Measurements from ENCODE around the gene PIERCE2.
"Not testable (repeated sequence)": the region's sequence is repeated elsewhere in the genome, so short reads cannot be mapped to it uniquely, and the experiment has no call there.

Gene PIERCE2

DNA sequence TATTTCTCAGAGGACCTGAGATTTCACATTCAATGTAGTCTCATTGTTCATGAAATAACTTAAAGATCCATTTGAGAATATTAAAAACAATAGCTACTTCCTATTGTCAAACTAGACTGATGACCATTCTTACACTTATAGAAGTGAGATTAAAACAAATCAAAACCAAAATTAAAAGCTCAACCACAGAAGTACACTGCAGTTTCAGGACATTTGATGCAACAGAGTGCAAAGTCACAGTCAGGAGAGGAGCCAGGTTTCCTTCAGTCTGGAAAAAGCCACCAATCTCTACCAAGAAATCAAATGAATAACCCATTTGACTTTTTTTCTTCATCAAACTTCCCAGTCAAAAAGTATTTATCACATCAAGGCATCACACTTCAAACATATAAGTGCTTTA is 5.6 kb upstream of the PIERCE2 start:
- no peak for DNase-seq (ENCODE audit: low spot score)
- TF ChIP-seq CTCF (IDR thresholded peaks at IDR 0.05; ENCODE audit: extremely low read depth, missing control alignments) = no peak

DNA sequence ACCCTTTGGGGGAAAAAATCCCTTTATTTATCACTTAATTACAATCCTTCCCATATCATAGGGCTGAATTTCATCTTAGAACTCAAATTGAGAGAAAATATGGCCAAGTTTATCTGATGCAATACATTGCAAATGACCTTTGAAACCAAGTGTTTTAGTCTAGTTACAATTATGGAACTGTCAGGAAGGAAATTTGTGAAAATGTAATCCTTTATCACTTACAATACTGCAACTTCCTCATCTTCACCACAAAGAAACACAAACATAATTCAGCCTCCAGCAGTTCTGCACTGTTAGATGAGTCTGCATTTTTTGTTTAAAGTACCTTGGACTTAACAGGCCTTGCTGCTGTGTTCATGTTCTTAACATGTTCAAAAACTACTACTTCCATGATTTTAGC is 4.8 kb upstream of the PIERCE2 start:
- TF ChIP-seq CTCF (IDR thresholded peaks at IDR 0.05; ENCODE audit: extremely low read depth, missing control alignments) = no peak
- DNase-seq (ENCODE audit: low spot score) = peak; percentile 35

DNA sequence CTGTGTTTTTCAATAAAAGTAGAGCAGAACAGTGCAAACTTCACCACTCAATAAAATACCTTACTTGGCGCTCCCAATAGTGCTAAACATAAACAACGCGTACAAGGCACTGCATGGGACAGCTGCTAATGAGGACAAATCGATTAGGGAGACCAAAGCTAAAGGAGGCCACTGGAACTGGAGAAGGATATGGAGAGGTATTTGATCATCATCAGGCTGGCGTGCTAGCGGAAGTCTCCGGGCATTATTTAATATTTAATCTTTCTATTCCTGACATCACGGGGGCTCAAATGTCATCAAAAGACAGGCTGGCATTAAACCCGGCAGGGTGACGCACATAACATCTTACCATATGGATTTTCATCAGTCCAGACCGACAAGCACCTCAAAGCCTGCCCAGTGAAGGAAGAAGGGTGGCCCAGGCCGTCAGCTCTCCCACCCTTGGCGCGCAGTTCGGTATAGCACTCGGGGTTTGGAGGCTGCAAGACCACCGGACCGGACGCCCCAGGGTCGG is 740 bp upstream of the PIERCE2 start:
- peak; percentile 17 for DNase-seq (ENCODE audit: low spot score)
- TF ChIP-seq CTCF (IDR thresholded peaks at IDR 0.05; ENCODE audit: extremely low read depth, missing control alignments) = no peak

- DNase-seq (ENCODE audit: low spot score) = not testable (repeated sequence)
Measured at GRCh38 chr15:55408976-55409375, 681 bp downstream of the PIERCE2 start.

DNA sequence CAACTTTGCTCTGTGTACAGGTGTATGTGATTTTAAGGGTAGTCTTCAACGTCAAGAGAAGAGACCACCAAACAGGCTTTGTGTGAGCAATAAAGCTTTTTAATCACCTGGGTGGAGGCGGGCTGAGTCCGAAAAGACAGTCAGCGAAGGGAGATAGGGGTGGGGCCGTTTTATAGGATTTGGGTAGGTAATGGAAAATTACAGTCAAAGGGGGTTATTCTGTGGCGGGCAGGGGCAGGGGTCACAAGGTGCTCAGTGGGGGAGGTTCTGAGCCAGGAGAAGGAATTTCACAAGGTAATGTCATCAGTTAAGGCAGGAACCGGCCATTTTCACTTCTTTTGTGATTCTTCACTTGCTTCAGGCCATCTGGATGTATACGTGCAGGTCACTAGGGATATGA is 9.4 kb downstream of the PIERCE2 start:
- not testable (repeated sequence) for DNase-seq (ENCODE audit: low spot score)

- TF ChIP-seq CTCF (IDR thresholded peaks at IDR 0.05; ENCODE audit: extremely low read depth, missing control alignments) = no peak
- no peak for DNase-seq (ENCODE audit: low spot score)
Measured at GRCh38 chr15:55420171-55420866, 12.0 kb downstream of the PIERCE2 start.

- no peak for TF ChIP-seq CTCF (IDR thresholded peaks at IDR 0.05; ENCODE audit: extremely low read depth, missing control alignments)
- DNase-seq (ENCODE audit: low spot score) = no peak
Measured at GRCh38 chr15:55422089-55422488, 13.8 kb downstream of the PIERCE2 start.

DNA sequence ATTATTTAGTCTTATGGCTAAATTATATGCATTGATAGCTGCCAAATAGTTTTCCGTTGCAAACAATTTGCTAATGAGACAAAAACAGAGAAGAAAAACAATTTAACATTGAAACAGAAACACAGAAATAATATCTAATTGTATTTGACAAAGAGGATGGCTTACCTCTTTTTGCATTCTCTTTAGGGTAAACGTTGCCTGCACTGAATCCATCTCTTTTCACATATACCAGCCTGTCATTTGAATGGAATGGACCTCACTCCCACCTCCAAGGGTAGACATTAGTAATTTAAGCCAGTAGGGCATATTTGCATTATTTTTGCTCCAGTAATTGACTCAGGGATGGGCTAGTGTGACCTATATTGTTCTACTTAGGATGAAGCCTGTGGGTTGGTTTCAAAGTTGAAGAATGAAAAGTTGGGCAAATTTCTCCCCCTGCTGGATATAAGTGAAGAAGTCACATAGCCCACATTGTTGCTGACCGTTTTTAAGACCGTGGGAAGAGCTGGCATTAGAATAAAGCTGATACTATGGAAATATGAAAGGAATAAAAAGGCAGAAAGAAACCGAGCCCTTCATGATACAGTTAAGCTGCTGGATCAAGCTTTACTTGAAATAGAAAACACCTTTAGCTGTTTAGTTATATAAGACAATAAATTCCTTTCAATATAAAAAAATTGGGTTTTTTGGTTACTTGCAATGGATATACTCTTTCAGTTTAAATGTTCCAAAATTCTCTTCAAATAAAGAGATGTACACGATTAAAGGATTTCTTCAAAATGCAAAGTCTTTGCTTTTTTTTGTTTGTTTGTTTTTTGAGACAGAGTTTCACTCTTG is 26.9 kb downstream of the PIERCE2 start:
- peak; percentile 27 for TF ChIP-seq CTCF (IDR thresholded peaks at IDR 0.05; ENCODE audit: extremely low read depth, missing control alignments)
- peak; percentile 54 for DNase-seq (ENCODE audit: low spot score)

- DNase-seq (ENCODE audit: low spot score) = not testable (repeated sequence)
Measured at GRCh38 chr15:55443141-55443540, 34.8 kb downstream of the PIERCE2 start.

GRCh38 chr15:55445936-55446335 is 37.6 kb downstream of the PIERCE2 start:
- DNase-seq (ENCODE audit: low spot score) = not testable (repeated sequence)

- DNase-seq (ENCODE audit: low spot score) = not testable (repeated sequence)
Measured at GRCh38 chr15:55446379-55447029, 38.2 kb downstream of the PIERCE2 start.

- DNase-seq (ENCODE audit: low spot score) = not testable (repeated sequence)
Measured at GRCh38 chr15:55447030-55447394, 38.7 kb downstream of the PIERCE2 start.
